Left ventricle myocardium inferior (tissue), 1 donor: ENCODE measurements around the gene GPR158. TPM values are rescaled to one million over a fixed set of nuclear protein-coding genes. Genes with fewer than 3 reads are reported as not detected.

Experiments used
- DNase-seq: peaks from one replicate; pipeline ENCODE4 v3.0.0-alpha.2; 2020
- H3K27ac ChIP-seq: fragments of 200-600 bp; replicated peaks from 2 replicates; pipeline ENCODE4 v1.8.0; 2021
- H3K27me3 ChIP-seq: fragments of 200-600 bp; 2 replicates; pipeline ENCODE4 v1.8.0; 2021; ENCODE audit warnings: low read depth
- H3K36me3 ChIP-seq: fragments of 200-600 bp; 2 replicates; pipeline ENCODE4 v1.8.0; 2021
- H3K4me1 ChIP-seq: fragments of 200-600 bp; 2 replicates; pipeline ENCODE4 v1.8.0; 2021
- H3K4me3 ChIP-seq: fragments of 200-600 bp; 2 replicates; pipeline ENCODE4 v1.8.0; 2021; ENCODE audit warnings: mild to moderate bottlenecking, moderate library complexity
- H3K9me3 ChIP-seq: fragments of 200-600 bp; replicated peaks from 2 replicates; pipeline ENCODE4 v1.8.0; 2021
- intact Hi-C: fragments of 100-400 bp; cut with micrococcal nuclease; formaldehyde crosslinking; loops from one replicate; pipeline ENCODE4 v1.11.0; 2022
- long read RNA-seq: library from polyadenylated mRNA; unstranded; transcript quantifications from one replicate; pipeline ENCODE4 v2.0.0, GENCODE V29; 2021
- total RNA-seq: library from RNA; stranded (reverse); fragmentation: NEBNext Ultra II Directional; extraction: Animal tissue kit (Norgen Biotek cat#: 25700); gene quantifications from one replicate; pipeline ENCODE4 v1.2.1, GENCODE V29; 2021
- TF ChIP-seq, protein P1 (sequence below): fragments of 200-600 bp; IDR thresholded peaks from 2 replicates; pipeline ENCODE4 v1.8.0; 2021; ENCODE audit warnings: antibody characterized with exemption, mild to moderate bottlenecking, borderline replicate concordance
- donor health status: DM: no; HTN: yes; CAD: no; lungs with severe emphysema.

GPR158 gene, protein sequence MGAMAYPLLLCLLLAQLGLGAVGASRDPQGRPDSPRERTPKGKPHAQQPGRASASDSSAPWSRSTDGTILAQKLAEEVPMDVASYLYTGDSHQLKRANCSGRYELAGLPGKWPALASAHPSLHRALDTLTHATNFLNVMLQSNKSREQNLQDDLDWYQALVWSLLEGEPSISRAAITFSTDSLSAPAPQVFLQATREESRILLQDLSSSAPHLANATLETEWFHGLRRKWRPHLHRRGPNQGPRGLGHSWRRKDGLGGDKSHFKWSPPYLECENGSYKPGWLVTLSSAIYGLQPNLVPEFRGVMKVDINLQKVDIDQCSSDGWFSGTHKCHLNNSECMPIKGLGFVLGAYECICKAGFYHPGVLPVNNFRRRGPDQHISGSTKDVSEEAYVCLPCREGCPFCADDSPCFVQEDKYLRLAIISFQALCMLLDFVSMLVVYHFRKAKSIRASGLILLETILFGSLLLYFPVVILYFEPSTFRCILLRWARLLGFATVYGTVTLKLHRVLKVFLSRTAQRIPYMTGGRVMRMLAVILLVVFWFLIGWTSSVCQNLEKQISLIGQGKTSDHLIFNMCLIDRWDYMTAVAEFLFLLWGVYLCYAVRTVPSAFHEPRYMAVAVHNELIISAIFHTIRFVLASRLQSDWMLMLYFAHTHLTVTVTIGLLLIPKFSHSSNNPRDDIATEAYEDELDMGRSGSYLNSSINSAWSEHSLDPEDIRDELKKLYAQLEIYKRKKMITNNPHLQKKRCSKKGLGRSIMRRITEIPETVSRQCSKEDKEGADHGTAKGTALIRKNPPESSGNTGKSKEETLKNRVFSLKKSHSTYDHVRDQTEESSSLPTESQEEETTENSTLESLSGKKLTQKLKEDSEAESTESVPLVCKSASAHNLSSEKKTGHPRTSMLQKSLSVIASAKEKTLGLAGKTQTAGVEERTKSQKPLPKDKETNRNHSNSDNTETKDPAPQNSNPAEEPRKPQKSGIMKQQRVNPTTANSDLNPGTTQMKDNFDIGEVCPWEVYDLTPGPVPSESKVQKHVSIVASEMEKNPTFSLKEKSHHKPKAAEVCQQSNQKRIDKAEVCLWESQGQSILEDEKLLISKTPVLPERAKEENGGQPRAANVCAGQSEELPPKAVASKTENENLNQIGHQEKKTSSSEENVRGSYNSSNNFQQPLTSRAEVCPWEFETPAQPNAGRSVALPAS (N-terminal part only)
- total RNA-seq = not detected
- long read RNA-seq = 0 reads

DNA sequence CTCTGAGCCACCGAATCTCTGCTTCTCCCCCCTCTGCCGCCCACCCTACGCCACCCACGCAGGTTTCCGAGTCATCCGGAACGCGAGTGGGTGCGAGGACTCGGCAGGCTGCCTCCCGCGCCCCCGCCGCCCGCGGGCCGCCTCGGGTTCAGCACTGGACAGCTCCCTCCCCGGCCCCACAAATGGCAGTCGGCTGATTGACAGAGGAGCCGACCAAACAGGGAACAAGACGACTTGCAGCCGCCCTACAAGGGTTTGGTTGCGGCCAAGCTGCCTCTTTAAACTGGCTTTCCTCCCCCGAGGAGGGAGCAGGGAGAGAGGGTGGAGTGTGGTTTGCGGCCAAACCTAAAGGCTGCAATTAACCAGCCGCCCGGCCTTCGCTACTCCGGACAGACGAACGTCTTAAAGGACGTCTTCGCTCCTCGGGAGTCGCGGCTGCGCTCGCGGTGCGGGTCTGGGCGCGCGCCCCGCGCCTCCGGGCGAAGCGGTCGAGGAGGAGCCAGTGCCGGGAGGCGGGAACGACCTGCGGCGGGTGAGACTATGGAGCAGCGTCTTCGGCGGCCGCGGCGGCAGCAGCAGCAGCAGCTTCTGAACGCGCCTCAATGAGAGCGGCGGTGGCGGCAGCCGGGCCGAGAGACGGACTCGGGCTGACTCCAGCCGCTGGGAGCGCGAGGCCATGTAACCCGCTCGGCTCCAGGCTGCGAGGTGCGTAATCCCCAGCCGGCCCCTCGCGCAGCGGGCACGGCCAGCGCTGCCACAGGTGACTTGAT lies at the start of gene GPR158:
TSS of gene GPR158 (plus strand) at position 541 of the 770 bp plus-strand sequence. CDS start 420 bp downstream, outside the sequence.
- H3K27ac ChIP-seq = no peak within 1 kb of the TSS
- peaks cover 82% of the 10 kb centered on the region for H3K27me3 ChIP-seq
- peak; percentile 86 for DNase-seq
- H3K9me3 ChIP-seq = no peaks in the 10 kb centered on the region
- TF ChIP-seq, protein P1, sequence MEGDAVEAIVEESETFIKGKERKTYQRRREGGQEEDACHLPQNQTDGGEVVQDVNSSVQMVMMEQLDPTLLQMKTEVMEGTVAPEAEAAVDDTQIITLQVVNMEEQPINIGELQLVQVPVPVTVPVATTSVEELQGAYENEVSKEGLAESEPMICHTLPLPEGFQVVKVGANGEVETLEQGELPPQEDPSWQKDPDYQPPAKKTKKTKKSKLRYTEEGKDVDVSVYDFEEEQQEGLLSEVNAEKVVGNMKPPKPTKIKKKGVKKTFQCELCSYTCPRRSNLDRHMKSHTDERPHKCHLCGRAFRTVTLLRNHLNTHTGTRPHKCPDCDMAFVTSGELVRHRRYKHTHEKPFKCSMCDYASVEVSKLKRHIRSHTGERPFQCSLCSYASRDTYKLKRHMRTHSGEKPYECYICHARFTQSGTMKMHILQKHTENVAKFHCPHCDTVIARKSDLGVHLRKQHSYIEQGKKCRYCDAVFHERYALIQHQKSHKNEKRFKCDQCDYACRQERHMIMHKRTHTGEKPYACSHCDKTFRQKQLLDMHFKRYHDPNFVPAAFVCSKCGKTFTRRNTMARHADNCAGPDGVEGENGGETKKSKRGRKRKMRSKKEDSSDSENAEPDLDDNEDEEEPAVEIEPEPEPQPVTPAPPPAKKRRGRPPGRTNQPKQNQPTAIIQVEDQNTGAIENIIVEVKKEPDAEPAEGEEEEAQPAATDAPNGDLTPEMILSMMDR = no peak
- peaks cover 26% of the 10 kb centered on the region for H3K4me1 ChIP-seq
- intact Hi-C loops = no loop called here
- peak within 1 kb of the TSS; percentile 70 for H3K4me3 ChIP-seq
- H3K36me3 ChIP-seq = no peaks in the 10 kb centered on the region

DNA sequence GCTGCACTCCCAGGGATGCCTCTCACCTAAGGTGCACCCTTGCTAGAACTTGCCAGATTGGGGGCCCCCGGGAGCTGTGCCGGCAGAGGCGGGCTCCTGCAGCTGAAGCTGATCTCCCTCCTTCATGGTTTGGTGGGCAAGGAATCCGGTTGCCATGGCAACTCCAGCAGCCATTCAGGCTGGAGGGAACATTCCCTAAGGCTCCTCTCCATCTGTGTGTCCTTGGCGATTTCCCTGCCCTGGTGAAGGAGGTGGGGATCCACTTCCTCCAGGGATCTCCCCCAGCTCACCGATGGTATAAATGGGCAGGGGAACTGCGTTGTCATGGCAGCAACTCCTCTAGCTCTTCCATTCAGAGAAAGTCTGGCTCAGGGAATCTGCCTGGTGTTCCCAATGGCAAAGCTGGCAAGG lies 49.6 kb upstream of the GPR158 start:
- intact Hi-C loops = no loop called here
- H3K36me3 ChIP-seq = no peaks in the 10 kb centered on the region
- peaks cover 10% of the 10 kb centered on the region for H3K27me3 ChIP-seq
- H3K9me3 ChIP-seq = no peaks in the 10 kb centered on the region
- no peaks in the 10 kb centered on the region for H3K4me1 ChIP-seq
- TF ChIP-seq, protein P1 = no peak
- no peak overlapping the region for H3K4me3 ChIP-seq
- no peak for DNase-seq
- H3K27ac ChIP-seq = no peak overlapping the region

DNA sequence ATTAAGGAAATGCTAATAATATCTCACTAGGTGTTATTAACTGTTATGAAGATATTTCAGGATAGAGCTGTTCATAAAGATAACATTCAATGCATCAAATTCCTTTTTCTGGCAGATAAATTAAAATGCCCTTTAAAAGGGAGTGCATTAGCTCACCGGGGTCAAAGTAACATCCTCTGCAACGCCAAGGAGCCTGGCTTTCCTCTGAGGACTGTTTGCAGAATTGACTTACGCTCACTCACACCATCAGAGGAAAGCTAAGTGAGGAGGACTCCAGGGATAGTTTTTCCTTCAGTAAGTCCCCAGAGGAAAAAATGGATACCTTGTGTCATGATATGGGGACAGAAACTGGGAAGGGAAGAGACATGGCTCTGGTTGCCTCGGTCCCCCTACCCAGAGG lies 45.2 kb upstream of the GPR158 start:
- peaks cover 16% of the 10 kb centered on the region for H3K27me3 ChIP-seq
- intact Hi-C loops = no loop called here
- no peak overlapping the region for H3K27ac ChIP-seq
- H3K36me3 ChIP-seq = no peaks in the 10 kb centered on the region
- no peak overlapping the region for H3K4me3 ChIP-seq
- TF ChIP-seq, protein P1 = no peak
- no peaks in the 10 kb centered on the region for H3K4me1 ChIP-seq
- no peak for DNase-seq
- H3K9me3 ChIP-seq = peaks cover 17% of the 10 kb centered on the region

DNA sequence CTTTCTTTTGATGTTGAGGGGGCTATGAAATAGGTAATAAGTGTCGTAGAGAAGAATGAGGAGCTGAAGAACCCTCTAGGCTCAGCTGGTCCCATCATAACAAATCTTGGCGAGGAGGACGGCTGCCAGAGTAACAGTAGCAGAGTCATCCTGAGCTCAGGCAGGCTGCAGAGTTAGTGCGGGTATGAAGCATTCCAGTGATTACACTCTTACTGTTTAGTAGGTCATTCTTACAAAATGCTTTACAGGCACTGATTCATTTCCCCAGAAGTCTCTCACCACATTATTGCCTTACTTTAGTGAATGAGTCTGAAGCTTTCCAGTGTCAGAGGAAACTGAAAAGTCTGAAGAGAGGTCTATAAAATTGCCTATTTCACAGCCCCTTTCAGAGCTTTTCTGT lies 43.9 kb upstream of the GPR158 start:
- TF ChIP-seq, protein P1 = no peak
- no peak for DNase-seq
- H3K9me3 ChIP-seq = peaks cover 27% of the 10 kb centered on the region
- no peak overlapping the region for H3K27ac ChIP-seq
- H3K4me1 ChIP-seq = no peaks in the 10 kb centered on the region
- H3K36me3 ChIP-seq = no peaks in the 10 kb centered on the region
- no peak overlapping the region for H3K4me3 ChIP-seq
- intact Hi-C loops = no loop called here
- H3K27me3 ChIP-seq = peaks cover 16% of the 10 kb centered on the region
